Measurements from ENCODE around the gene CYLC2.

Gene CYLC2

GRCh38 chr9:102995033-102995432 lies at the start of gene CYLC2:
Gene CYLC2, plus strand, starts transcription at chr9:102995333. Its CDS starts 48 bp downstream, at chr9:102995381.
- no peak for DNase-seq (ENCODE audit: low read depth in 2 of 2)

- no peak for DNase-seq (ENCODE audit: low read depth in 2 of 2)
Observed at GRCh38 chr9:102950346-102950745, 44.8 kb upstream of the CYLC2 start.

- DNase-seq (ENCODE audit: low read depth in 2 of 2), result no peak
Observed at GRCh38 chr9:102966999-102967398, 28.1 kb upstream of the CYLC2 start.

GRCh38 chr9:102967979-102968378 lies 27.2 kb upstream of the CYLC2 start:
- no peak for DNase-seq (ENCODE audit: low read depth in 2 of 2)

- no peak for DNase-seq (ENCODE audit: low read depth in 2 of 2)
Observed at GRCh38 chr9:102972780-102973179, 22.4 kb upstream of the CYLC2 start.

- DNase-seq (ENCODE audit: low read depth in 2 of 2), result no peak
Observed at GRCh38 chr9:102974530-102974929, 20.6 kb upstream of the CYLC2 start.

- no peak for DNase-seq (ENCODE audit: low read depth in 2 of 2)
Observed at GRCh38 chr9:102975251-102975650, 19.9 kb upstream of the CYLC2 start.

- DNase-seq (ENCODE audit: low read depth in 2 of 2), result no peak
Observed at GRCh38 chr9:102985162-102985895, 9.8 kb upstream of the CYLC2 start.

GRCh38 chr9:102986425-102986824 lies 8.7 kb upstream of the CYLC2 start:
- DNase-seq (ENCODE audit: low read depth in 2 of 2), result no peak

- no peak for DNase-seq (ENCODE audit: low read depth in 2 of 2)
Observed at GRCh38 chr9:103003689-103004088, 8.6 kb downstream of the CYLC2 start.

GRCh38 chr9:103014242-103014641 lies 19.1 kb downstream of the CYLC2 start:
- no peak for DNase-seq (ENCODE audit: low read depth in 2 of 2)

GRCh38 chr9:103025796-103026195 lies 30.7 kb downstream of the CYLC2 start:
- DNase-seq (ENCODE audit: low read depth in 2 of 2), result no peak

GRCh38 chr9:103037508-103038477 lies 42.7 kb downstream of the CYLC2 start:
- no peak for DNase-seq (ENCODE audit: low read depth in 2 of 2)

GRCh38 chr9:103041961-103042360 lies 46.8 kb downstream of the CYLC2 start:
- no peak for DNase-seq (ENCODE audit: low read depth in 2 of 2)

Measured in stimulated activated CD8-positive, alpha-beta memory T cell treated with anti-CD3 and anti-CD28 coated beads, Interleukin-7, amount 100 ng/mL, for 4 hours (primary cell).